H9 (cell line): ENCODE results near the gene OR2F2. TPM values are rescaled to one million over a fixed set of nuclear protein-coding genes. Genes with fewer than 3 reads are reported as not detected.

ENCODE experiments used
- DNase-seq: peaks from one replicate; pipeline ENCODE4 v3.0.0-alpha.2; 2017
- H2AFZ ChIP-seq: one replicate; pipeline ENCODE4 v1.6.1; 2013; ENCODE audit warnings: mild to moderate bottlenecking, low read length, control low read depth, moderate library complexity
- H2AK5ac ChIP-seq: 2 replicates; pipeline ENCODE4 v1.6.1; 2013; ENCODE audit warnings: low read length, control low read depth, mixed read lengths; ENCODE audit not compliant: insufficient read length
- H2BK120ac ChIP-seq: one replicate; pipeline ENCODE4 v1.6.1; 2013; ENCODE audit warnings: low read depth, mild to moderate bottlenecking, low read length, control low read depth, inconsistent platforms; ENCODE audit not compliant: poor library complexity, severe bottlenecking
- H2BK12ac ChIP-seq: 2 replicates; pipeline ENCODE4 v1.6.1; 2013; ENCODE audit warnings: low read length, control low read depth, mixed read lengths, low read depth; ENCODE audit not compliant: insufficient read length
- H2BK15ac ChIP-seq: 2 replicates; pipeline ENCODE4 v1.6.1; 2013; ENCODE audit warnings: low read depth, low read length, control low read depth
- H2BK20ac ChIP-seq: one replicate; pipeline ENCODE4 v1.6.1; 2013; ENCODE audit warnings: low read depth, mild to moderate bottlenecking, low read length, control low read depth, inconsistent platforms; ENCODE audit not compliant: poor library complexity, severe bottlenecking
- H2BK5ac ChIP-seq: 2 replicates; pipeline ENCODE4 v1.6.1; 2013; ENCODE audit warnings: low read length, control low read depth, mixed read lengths; ENCODE audit not compliant: insufficient read length
- H3K14ac ChIP-seq: 2 replicates; pipeline ENCODE4 v1.6.1; 2013; ENCODE audit warnings: low read length, control low read depth; ENCODE audit not compliant: insufficient read depth
- H3K18ac ChIP-seq: 2 replicates; pipeline ENCODE4 v1.6.1; 2013; ENCODE audit warnings: low read depth, mild to moderate bottlenecking, mixed read lengths, low read length, control low read depth; ENCODE audit not compliant: insufficient read length
- H3K23ac ChIP-seq: 2 replicates; pipeline ENCODE4 v1.6.1; 2013; ENCODE audit warnings: low read length, control low read depth, mixed read lengths, low read depth; ENCODE audit not compliant: insufficient read length
- H3K23me2 ChIP-seq: 2 replicates; pipeline ENCODE4 v1.6.1; 2013; ENCODE audit warnings: low read depth, mild to moderate bottlenecking, mixed read lengths, low read length, control low read depth; ENCODE audit not compliant: insufficient read length, poor library complexity, severe bottlenecking
- H3K27ac ChIP-seq: 2 replicates; pipeline ENCODE4 v1.5.1; 2013; ENCODE audit warnings: low read length, control low read depth, mixed read lengths, low read depth; ENCODE audit not compliant: insufficient read length
- H3K27me3 ChIP-seq: 2 replicates; pipeline ENCODE4 v1.6.1; 2013; ENCODE audit warnings: low read length, control low read depth, inconsistent platforms; ENCODE audit not compliant: insufficient read depth
- H3K4ac ChIP-seq: 2 replicates; pipeline ENCODE4 v1.6.1; 2013; ENCODE audit warnings: low read depth, mild to moderate bottlenecking, control low read depth, inconsistent platforms, low read length, moderate library complexity
- H3K4me1 ChIP-seq: 2 replicates; pipeline ENCODE4 v1.6.1; 2013; ENCODE audit warnings: low read length, control low read depth, inconsistent platforms; ENCODE audit not compliant: insufficient read depth
- H3K4me2 ChIP-seq: 2 replicates; pipeline ENCODE4 v1.6.1; 2013; ENCODE audit warnings: low read length, control low read depth, mixed read lengths; ENCODE audit not compliant: insufficient read length, insufficient read depth
- H3K56ac ChIP-seq: 2 replicates; pipeline ENCODE4 v1.6.1; 2013; ENCODE audit warnings: low read depth, mild to moderate bottlenecking, mixed read lengths, low read length, control low read depth; ENCODE audit not compliant: insufficient read length
- H3K79me1 ChIP-seq: 2 replicates; pipeline ENCODE4 v1.6.1; 2013; ENCODE audit warnings: low read depth, mild to moderate bottlenecking, moderate library complexity, low read length, control low read depth, inconsistent platforms; ENCODE audit not compliant: insufficient read depth, poor library complexity, severe bottlenecking
- H3K79me2 ChIP-seq: 2 replicates; pipeline ENCODE4 v1.6.1; 2013; ENCODE audit warnings: low read length, control low read depth, inconsistent platforms; ENCODE audit not compliant: insufficient read depth
- H3K9ac ChIP-seq: 2 replicates; pipeline ENCODE4 v1.6.1; 2013; ENCODE audit warnings: low read length, control low read depth, mixed read lengths; ENCODE audit not compliant: insufficient read length; ENCODE audit errors: extremely low read depth
- H3K9me3 ChIP-seq: one replicate; pipeline ENCODE4 v1.6.1; 2013; ENCODE audit warnings: low read depth, low read length, inconsistent platforms; ENCODE audit not compliant: control insufficient read depth
- H3T11ph ChIP-seq: one replicate; pipeline ENCODE4 v1.6.1; 2013; ENCODE audit warnings: mild to moderate bottlenecking, low read length, control low read depth, inconsistent platforms
- H4K20me1 ChIP-seq: one replicate; pipeline ENCODE4 v1.6.1; 2013; ENCODE audit not compliant: control insufficient read depth, insufficient read length, insufficient read depth
- H4K5ac ChIP-seq: 2 replicates; pipeline ENCODE4 v1.6.1; 2013; ENCODE audit warnings: low read depth, mild to moderate bottlenecking, mixed read lengths, low read length, control low read depth; ENCODE audit not compliant: insufficient read length
- H4K8ac ChIP-seq: replicated peaks from 2 replicates; pipeline ENCODE4 v1.6.1; 2013; ENCODE audit warnings: low read length, control low read depth, mixed read lengths, low read depth; ENCODE audit not compliant: insufficient read length
- H4K91ac ChIP-seq: 2 replicates; pipeline ENCODE4 v1.6.1; 2013; ENCODE audit warnings: low read depth, mild to moderate bottlenecking, moderate library complexity, mixed read lengths, low read length, control low read depth; ENCODE audit not compliant: insufficient read length
- H3K27ac Mint-ChIP-seq, 3 experiments: 2 replicates in 2 of 3; 3 replicates in 1 of 3; pipeline ENCODE4 v1.8.0; 2020 to 2021; ENCODE audit warnings: mixed read lengths in 3 of 3, mild to moderate bottlenecking in 1 of 3, moderate library complexity in 1 of 3
- H3K27me3 Mint-ChIP-seq: 2 replicates; pipeline ENCODE4 v1.8.0; 2021; ENCODE audit warnings: low read depth, mild to moderate bottlenecking, moderate library complexity, mixed read lengths
- H3K36me3 Mint-ChIP-seq, 3 experiments: 2 replicates in 2 of 3; 3 replicates in 1 of 3; pipeline ENCODE4 v1.8.0; 2020 to 2021; ENCODE audit warnings: low read depth in 3 of 3, mixed read lengths in 3 of 3; ENCODE audit not compliant: insufficient read depth in 1 of 3
- H3K4me1 Mint-ChIP-seq, 2 experiments: 2 replicates each; pipeline ENCODE4 v1.8.0; 2020; ENCODE audit warnings: mixed read lengths in 2 of 2
- H3K4me3 Mint-ChIP-seq, 2 experiments: 2 replicates in 1 of 2; 3 replicates in 1 of 2; pipeline ENCODE4 v1.8.0; 2020 to 2021; ENCODE audit warnings: mild to moderate bottlenecking in 2 of 2, mixed read lengths in 2 of 2, moderate library complexity in 1 of 2
- H3K9me3 Mint-ChIP-seq, 2 experiments: 2 replicates in 1 of 2; 3 replicates in 1 of 2; pipeline ENCODE4 v1.8.0; 2020; ENCODE audit warnings: mild to moderate bottlenecking in 2 of 2, mixed read lengths in 2 of 2, moderate library complexity in 1 of 2
- CTCF ChIP-seq: fragments of 200-600 bp; sonication (generic); conservative IDR thresholded peaks from 3 replicates; pipeline ENCODE4 v1.8.0; 2021; ENCODE audit warnings: antibody characterized with exemption, mild to moderate bottlenecking
- WGBS: extraction: QIAGEN DNeasy Blood & Tissue Kit; methylation state at CpG from one replicate; pipeline ENCODE4 v1.1.7; 2013; ENCODE audit warnings: missing lambda C conversion rate, low lambda C conversion rate, mixed read lengths; ENCODE audit not compliant: insufficient read length; ENCODE audit errors: extremely low coverage; 5-methylcytosine and 5-hydroxymethylcytosine counted together
- total RNA-seq: library from RNA; stranded (reverse); gene quantifications from 2 replicates; pipeline ENCODE4 v1.2.1, GENCODE V29; 2021

The OR2F2 gene
- total RNA-seq, 1 experiment from 2014 or later, result not detected

- Mint-ChIP-seq H3K36me3 (no peaks in the 10 kb centered on the region), H3K4me1 (peaks cover 0 to 8% of the 10 kb centered on the region in 2 experiments; a peak in 2 of 4 replicates), H3K27me3 (no peaks in the 10 kb centered on the region; the same call in 1 of the 2 replicates), H3K27ac (no peak overlapping the region), H3K9me3 (no peaks in the 10 kb centered on the region), H3K4me3 (no peak overlapping the region)
- WGBS, result no CpG with 5 or more reads among the region's 1 CpG
- Histone ChIP-seq H3K79me1 (no peaks in the 10 kb centered on the region), H2BK20ac (no peak overlapping the region), H3K27me3 (no peaks in the 10 kb centered on the region), H2AFZ (no peak overlapping the region), H3K4ac (no peak overlapping the region), H3K18ac (no peak overlapping the region), H4K91ac (no peak overlapping the region), H2BK5ac (no peak overlapping the region), H3K9ac (no peak overlapping the region), H3K23ac (no peak overlapping the region), H3K23me2 (no peaks in the 10 kb centered on the region), H4K5ac (no peak overlapping the region), H2AK5ac (no peak overlapping the region), H4K8ac (no peak overlapping the region), H3K4me2 (no peak overlapping the region), H2BK12ac (no peak overlapping the region), H3K27ac (no peak overlapping the region), H4K20me1 (no peaks in the 10 kb centered on the region), H3K9me3 (no peaks in the 10 kb centered on the region), H3K4me1 (no peaks in the 10 kb centered on the region), H2BK15ac (no peak overlapping the region), H3K14ac (no peak overlapping the region), H3K56ac (no peak overlapping the region), H3K79me2 (no peaks in the 10 kb centered on the region), H3T11ph (no peak overlapping the region), H2BK120ac (no peak overlapping the region)
- DNase-seq, result no peak
- TF ChIP-seq CTCF, result no peak
Observed at GRCh38 chr7:143929224-143929920, 5.7 kb upstream of the OR2F2 start.
